Activated CD4-positive, alpha-beta T cell treated with anti-CD3 and anti-CD28 coated beads for 36 hours (primary cell): ENCODE measurements around the gene PYY. TPM values are rescaled to one million over a fixed set of nuclear protein-coding genes. Genes with fewer than 3 reads are reported as not detected.
"Not testable (repeated sequence)": the region's sequence is repeated elsewhere in the genome, so short reads cannot be mapped to it uniquely, and the experiment has no call there.

Experiments used
- ATAC-seq: fragments of 200-7000 bp; cut with Tn5 transposase; one replicate; pipeline ENCODE4 v1.10.0; 2021; ENCODE audit warnings: mild to moderate bottlenecking, moderate library complexity
- CTCF ChIA-PET: fragments of 350-600 bp; sonication (Branson Sonifier 250); formaldehyde crosslinking; loops from one replicate; lab custom pipeline; 2021; ENCODE audit warnings: antibody characterized with exemption; lab: Charles Lee
- POLR2A ChIA-PET: fragments of 350-600 bp; sonication (Branson Sonifier 250); formaldehyde crosslinking; loops from one replicate; lab custom pipeline; 2021; ENCODE audit warnings: antibody characterized with exemption, inconsistent platforms; lab: Charles Lee
- DNase-seq: peaks from one replicate; pipeline ENCODE4 v3.0.0-alpha.2; 2020
- H3K27ac Mint-ChIP-seq: one replicate; pipeline ENCODE4 v1.8.0; 2021; ENCODE audit warnings: mixed read lengths
- H3K27me3 Mint-ChIP-seq: one replicate; pipeline ENCODE4 v1.8.0; 2021; ENCODE audit warnings: mixed read lengths
- H3K36me3 Mint-ChIP-seq: one replicate; pipeline ENCODE4 v1.8.0; 2021; ENCODE audit warnings: low read depth, mixed read lengths
- H3K4me1 Mint-ChIP-seq: one replicate; pipeline ENCODE4 v1.8.0; 2021; ENCODE audit warnings: mixed read lengths
- H3K4me3 Mint-ChIP-seq: one replicate; pipeline ENCODE4 v1.8.0; 2021; ENCODE audit warnings: mild to moderate bottlenecking, moderate library complexity, mixed read lengths
- H3K9me3 Mint-ChIP-seq: one replicate; pipeline ENCODE4 v1.8.0; 2021; ENCODE audit warnings: low read depth, mixed read lengths
- intact Hi-C, 2 experiments: fragments of 100-400 bp; cut with DNase I in 1 of 2; cut with micrococcal nuclease in 1 of 2; formaldehyde crosslinking; loops; one replicate each; pipeline versions ENCODE4 v1.14.2 to v1.15.1; 2022 to 2024; cut with DNase I, micrococcal nuclease
- total RNA-seq, 2 experiments: library from RNA; stranded (reverse); gene quantifications; one replicate each; pipeline ENCODE4 v1.2.3, GENCODE V29; 2021

Gene PYY
- total RNA-seq, 2 experiments from 2014 or later, result not detected

DNA sequence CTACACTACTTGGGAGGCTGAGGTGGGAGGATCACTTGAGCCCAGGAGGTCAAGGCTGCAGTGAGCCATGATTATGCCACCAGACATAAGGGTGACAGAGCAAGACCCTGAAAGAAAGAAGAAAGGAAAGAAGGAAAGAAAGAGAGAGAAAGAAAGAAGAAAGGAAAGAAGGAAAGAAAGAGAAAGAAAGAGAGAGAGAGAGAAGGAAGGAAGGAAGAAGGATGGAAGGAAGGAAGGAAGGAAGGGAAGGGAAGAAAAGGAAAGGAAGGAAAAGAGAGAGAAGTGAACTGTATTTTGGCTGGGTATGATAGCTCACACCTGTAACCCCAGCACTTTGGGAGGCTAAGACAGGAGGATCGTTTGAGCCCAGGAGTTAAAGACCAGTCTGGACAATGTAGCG, 24.3 kb upstream of the PYY start:
- Mint-ChIP-seq H3K27ac (no peak overlapping the region), H3K4me3 (no peak overlapping the region), H3K4me1 (no peaks in the 10 kb centered on the region), H3K27me3 (peaks cover 28% of the 10 kb centered on the region), H3K9me3 (no peaks in the 10 kb centered on the region), H3K36me3 (no peaks in the 10 kb centered on the region)
- intact Hi-C loops, result no loop called here
- ChIA-PET CTCF (no interaction called here), POLR2A (no interaction called here)
- DNase-seq (no peak), ATAC-seq (no peak)

GRCh38 chr17:43976963-43977837, 23.5 kb upstream of the PYY start:
- H3K4me3 Mint-ChIP-seq, result no peak overlapping the region
- H3K27me3 Mint-ChIP-seq, result peaks cover 21% of the 10 kb centered on the region
- ChIA-PET POLR2A (no interaction called here), CTCF (no interaction called here)
- DNase-seq (no peak), ATAC-seq (no peak)
- intact Hi-C loops, result no loop called here
- no peaks in the 10 kb centered on the region for H3K36me3 Mint-ChIP-seq
- no peaks in the 10 kb centered on the region for H3K9me3 Mint-ChIP-seq
- no peaks in the 10 kb centered on the region for H3K4me1 Mint-ChIP-seq
- no peak overlapping the region for H3K27ac Mint-ChIP-seq

DNA sequence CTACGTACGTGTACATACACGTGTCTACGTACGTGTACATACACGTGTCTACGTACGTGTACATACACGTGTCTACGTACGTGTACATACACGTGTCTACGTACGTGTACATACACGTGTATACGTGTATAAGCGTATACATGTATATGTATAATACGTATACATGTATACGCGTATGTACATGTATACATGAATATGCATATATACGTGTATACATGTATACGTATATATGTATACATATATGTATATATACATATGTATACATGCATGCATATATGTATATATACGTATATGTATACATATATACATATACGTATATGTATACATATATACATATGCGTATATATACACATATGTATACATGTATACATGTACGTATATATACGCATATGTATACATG, 22.2 kb upstream of the PYY start:
- H3K36me3 Mint-ChIP-seq, result no peaks in the 10 kb centered on the region
- intact Hi-C loops, result no loop called here

DNA sequence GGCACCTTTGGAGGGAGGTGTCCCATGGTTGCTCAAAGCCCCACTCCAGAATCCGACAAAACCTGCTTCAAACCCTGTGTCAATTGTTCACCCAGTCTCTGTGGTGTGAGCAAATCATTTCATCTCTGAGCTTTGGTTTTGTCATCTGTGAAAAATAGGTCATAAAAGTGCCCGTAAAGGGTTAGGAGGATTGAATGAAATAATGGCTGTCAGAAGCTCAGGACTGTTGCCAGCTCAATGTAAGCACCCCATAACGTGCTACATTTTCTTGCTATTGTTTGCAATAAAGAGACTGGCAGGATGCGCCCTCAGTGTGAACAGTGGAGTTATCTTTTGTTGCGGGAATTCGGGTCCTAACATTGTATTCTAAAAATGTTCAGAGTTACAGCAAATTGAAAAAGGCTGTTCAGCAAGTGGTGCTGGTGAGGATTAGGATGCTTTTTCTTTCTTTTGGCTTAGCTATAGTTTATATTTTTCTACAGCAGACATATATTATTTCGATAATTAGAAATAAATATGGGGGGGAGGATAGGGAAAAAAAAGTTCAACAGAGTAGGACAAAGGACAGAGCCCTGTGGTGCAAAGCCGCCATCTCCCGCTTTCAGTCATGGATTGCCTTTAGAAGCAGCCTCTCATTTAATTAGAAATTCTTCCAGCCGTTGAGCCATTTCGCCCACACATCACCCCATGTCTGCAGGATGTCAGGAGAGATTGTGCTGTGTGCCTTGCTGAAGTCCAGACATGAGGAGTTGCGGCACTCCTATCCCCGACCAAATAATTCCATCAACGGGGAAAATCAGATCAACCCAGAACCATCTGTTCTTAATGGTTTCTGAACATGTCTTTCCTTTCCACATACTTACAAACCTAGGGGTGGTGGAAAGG, 20.9 kb upstream of the PYY start:
- DNase-seq (no peak), ATAC-seq (no peak)
- H3K36me3 Mint-ChIP-seq, result no peaks in the 10 kb centered on the region
- ChIA-PET POLR2A (no interaction called here), CTCF (interaction anchor here (1.3 kb wide), 1 partner anchor 60 kb away, joined by 3 read pairs; no protein-coding TSS in a partner anchor)
- peaks cover 9% of the 10 kb centered on the region for H3K27me3 Mint-ChIP-seq
- H3K4me3 Mint-ChIP-seq, result no peak overlapping the region
- no peaks in the 10 kb centered on the region for H3K9me3 Mint-ChIP-seq
- intact Hi-C loops, result no loop called here
- no peaks in the 10 kb centered on the region for H3K4me1 Mint-ChIP-seq
- H3K27ac Mint-ChIP-seq, result no peak overlapping the region

More for the DNA sequence above, 22.2 kb upstream of the PYY start:
- DNase-seq, result no peak
- ChIA-PET CTCF (no interaction called here), POLR2A (no interaction called here)
- Mint-ChIP-seq H3K27ac (no peak overlapping the region), H3K9me3 (no peaks in the 10 kb centered on the region), H3K4me1 (no peaks in the 10 kb centered on the region), H3K27me3 (peaks cover 11% of the 10 kb centered on the region), H3K4me3 (no peak overlapping the region)
- no peak for ATAC-seq

GRCh38 chr17:43972444-43973212, 18.9 kb upstream of the PYY start:
- DNase-seq, ATAC-seq, H3K4me1 Mint-ChIP-seq, POLR2A ChIA-PET, H3K9me3 Mint-ChIP-seq, H3K27ac Mint-ChIP-seq, H3K4me3 Mint-ChIP-seq, H3K27me3 Mint-ChIP-seq, intact Hi-C loops, H3K36me3 Mint-ChIP-seq: not testable (repeated sequence)
- CTCF ChIA-PET, result interaction anchor here (1.0 to 1.1 kb wide), 2 partner anchors 10 to 21 kb away, joined by 3 to 4 read pairs; no protein-coding TSS in a partner anchor

DNA sequence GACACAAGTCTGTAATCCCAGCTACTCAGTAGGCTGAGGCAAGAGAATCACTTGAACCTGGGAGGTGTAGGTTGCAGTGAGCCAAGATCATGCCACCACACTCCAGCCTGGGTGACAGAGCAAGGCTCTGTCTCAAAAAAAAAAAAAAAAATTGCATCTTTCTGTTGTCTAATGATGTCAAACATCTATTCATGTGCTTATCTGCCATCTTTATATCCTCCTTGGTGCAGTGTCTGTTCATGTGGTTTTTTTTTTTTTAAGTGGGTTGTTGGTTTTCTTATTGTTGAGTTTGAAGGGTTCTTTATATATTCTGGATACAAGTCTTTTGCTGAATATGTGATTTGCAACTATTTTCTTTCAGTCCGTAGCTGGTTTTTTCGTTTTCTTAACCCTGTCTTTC, 17.7 kb upstream of the PYY start:
- H3K9me3 Mint-ChIP-seq, H3K27ac Mint-ChIP-seq, H3K36me3 Mint-ChIP-seq, ATAC-seq, H3K4me1 Mint-ChIP-seq, DNase-seq, POLR2A ChIA-PET, H3K4me3 Mint-ChIP-seq, intact Hi-C loops: not testable (repeated sequence)
- peaks cover 12% of the 10 kb centered on the region for H3K27me3 Mint-ChIP-seq
- CTCF ChIA-PET, result interaction anchor here (0.9 to 1.1 kb wide), 4 partner anchors 8 to 22 kb away, joined by 3 to 4 read pairs (median 4); no protein-coding TSS in a partner anchor

DNA sequence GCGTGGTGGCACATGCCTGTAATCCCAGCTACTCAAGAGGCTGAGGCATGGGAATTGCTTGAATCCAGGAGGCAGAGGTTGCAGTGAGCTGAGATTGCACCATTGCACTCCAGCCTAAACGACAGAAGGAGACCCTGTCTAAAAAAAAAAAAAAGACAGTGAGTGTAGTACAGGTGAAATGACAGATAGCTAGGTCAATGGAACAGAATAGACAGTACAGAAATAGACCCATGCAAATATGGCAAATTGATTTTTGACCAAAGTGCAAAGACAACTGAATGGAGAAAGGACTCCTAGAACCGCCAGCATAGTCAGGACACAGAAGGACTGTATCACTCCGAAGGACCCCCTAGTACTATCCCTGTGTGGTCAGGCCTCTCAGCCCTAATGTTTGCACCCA, 16.6 kb upstream of the PYY start:
- no peak for ATAC-seq
- no peaks in the 10 kb centered on the region for H3K4me1 Mint-ChIP-seq
- H3K36me3 Mint-ChIP-seq, result no peaks in the 10 kb centered on the region
- H3K27ac Mint-ChIP-seq, result no peak overlapping the region
- intact Hi-C loops, result no loop called here
- H3K27me3 Mint-ChIP-seq, result peaks cover 12% of the 10 kb centered on the region
- ChIA-PET CTCF (interaction anchor here (0.9 to 1.1 kb wide), 2 partner anchors 23 to 26 kb away, joined by 3 read pairs; no protein-coding TSS in a partner anchor), POLR2A (no interaction called here)
- no peak for DNase-seq
- no peaks in the 10 kb centered on the region for H3K9me3 Mint-ChIP-seq
- H3K4me3 Mint-ChIP-seq, result no peak overlapping the region

DNA sequence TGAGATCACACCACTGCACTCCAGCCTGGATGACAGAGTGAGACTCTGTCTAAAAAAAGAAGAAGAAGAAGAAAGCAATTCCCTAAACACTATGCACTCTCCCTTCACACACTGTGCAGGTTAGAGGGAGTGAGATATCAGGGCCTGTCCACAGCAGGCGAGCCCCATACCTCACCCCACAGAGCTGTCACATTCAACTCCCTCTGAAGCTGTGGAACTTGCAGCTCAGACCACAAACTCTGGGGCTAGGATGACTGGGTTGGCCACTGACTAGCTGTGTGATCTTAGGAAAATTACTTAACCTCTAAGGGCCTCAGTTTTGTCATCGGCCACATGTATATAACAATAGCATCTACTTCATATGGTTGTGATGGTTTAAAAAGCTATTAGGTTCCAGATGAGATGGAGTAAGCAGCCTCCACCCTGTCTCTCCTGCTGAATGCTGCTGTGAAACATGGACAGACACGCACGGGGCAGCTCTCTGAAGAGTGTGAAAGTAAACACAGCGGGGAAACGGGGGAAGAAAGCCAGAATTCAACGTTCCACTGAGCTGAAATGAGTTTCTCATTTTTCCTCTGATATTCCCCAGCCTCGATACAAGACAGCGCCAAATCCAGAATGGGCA, 13.6 kb upstream of the PYY start:
- no peaks in the 10 kb centered on the region for H3K4me1 Mint-ChIP-seq
- intact Hi-C loops, result no loop called here
- no peaks in the 10 kb centered on the region for H3K36me3 Mint-ChIP-seq
- ATAC-seq (peak; percentile 47), DNase-seq (no peak)
- no peak overlapping the region for H3K4me3 Mint-ChIP-seq
- CTCF ChIA-PET, result interaction anchor here (1.1 to 1.5 kb wide), 2 partner anchors 27 to 89 kb away, joined by 3 read pairs; no protein-coding TSS in a partner anchor
- H3K27me3 Mint-ChIP-seq, result peaks cover 11% of the 10 kb centered on the region
- no peak overlapping the region for H3K27ac Mint-ChIP-seq
- POLR2A ChIA-PET, result no interaction called here
- no peaks in the 10 kb centered on the region for H3K9me3 Mint-ChIP-seq

DNA sequence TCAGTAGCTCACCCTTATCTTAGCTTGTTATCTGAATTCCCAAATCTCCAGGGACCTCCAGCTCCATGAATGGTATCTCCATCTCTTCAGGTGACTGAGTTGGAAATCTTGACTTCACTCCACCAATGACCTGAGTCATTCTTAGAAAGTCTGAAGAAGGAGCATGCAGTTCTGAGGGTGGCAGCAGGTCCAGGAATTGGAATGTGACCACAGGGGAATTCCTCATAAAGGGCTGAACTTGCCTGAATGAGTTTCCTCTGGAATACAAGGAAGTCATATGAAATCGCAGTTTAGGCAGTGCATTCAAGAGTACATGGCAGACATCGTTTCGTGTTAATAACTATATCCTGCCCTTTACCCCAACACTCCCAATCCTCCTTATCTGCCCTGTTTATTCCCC, 12.5 kb upstream of the PYY start:
- DNase-seq (no peak), ATAC-seq (no peak)
- H3K9me3 Mint-ChIP-seq, result no peaks in the 10 kb centered on the region
- CTCF ChIA-PET, result interaction anchor here (1.5 kb wide), 1 partner anchor 28 kb away, joined by 3 read pairs; no protein-coding TSS in a partner anchor
- intact Hi-C loops, result no loop called here
- H3K27ac Mint-ChIP-seq, result no peak overlapping the region
- H3K4me1 Mint-ChIP-seq, result no peaks in the 10 kb centered on the region
- no peak overlapping the region for H3K4me3 Mint-ChIP-seq
- H3K27me3 Mint-ChIP-seq, result peaks cover 15% of the 10 kb centered on the region
- POLR2A ChIA-PET, result no interaction called here
- no peaks in the 10 kb centered on the region for H3K36me3 Mint-ChIP-seq

DNA sequence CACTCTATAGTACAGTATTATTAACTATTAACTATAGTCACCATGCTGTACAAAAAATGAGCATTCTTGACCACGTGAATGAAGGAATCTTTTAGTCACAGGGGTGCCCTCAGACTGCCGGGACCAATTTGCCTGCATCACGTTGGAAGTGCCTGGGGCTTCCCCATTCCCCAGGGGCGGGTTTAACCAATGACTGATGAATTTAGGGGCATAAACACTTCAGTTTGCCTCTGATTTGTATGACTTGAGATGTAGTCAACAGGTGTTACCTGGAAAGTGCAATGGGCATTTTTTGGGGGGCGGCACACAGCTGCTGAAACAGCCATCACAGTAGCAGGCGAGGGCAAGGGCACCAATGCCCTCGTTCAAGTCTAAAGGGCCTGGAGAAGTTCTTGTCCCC, 8.7 kb upstream of the PYY start:
- Mint-ChIP-seq H3K27ac (no peak overlapping the region), H3K4me1 (no peaks in the 10 kb centered on the region), H3K9me3 (no peaks in the 10 kb centered on the region), H3K4me3 (no peak overlapping the region), H3K36me3 (no peaks in the 10 kb centered on the region), H3K27me3 (peaks cover 12% of the 10 kb centered on the region)
- POLR2A ChIA-PET, result no interaction called here
- no peak for ATAC-seq
- intact Hi-C loops, result no loop called here
- no peak for DNase-seq
- CTCF ChIA-PET, result interaction anchor here (0.9 to 2.9 kb wide), 4 partner anchors 10 to 84 kb away, joined by 3 to 9 read pairs (median 4); no protein-coding TSS in a partner anchor
